HG02973 (cell line): Measurements from ENCODE around the gene GASK1A.

Experiments
- ATAC-seq: cut with Tn5 transposase; IDR thresholded peaks from one replicate; pipeline ENCODE4 v1.9.1; 2021; ENCODE audit warnings: moderate library complexity; ENCODE audit not compliant: unreplicated experiment

Gene GASK1A

GRCh38 chr3:42982645-42983412, 3.7 kb downstream of the GASK1A start:
- ATAC-seq: no peak

- ATAC-seq: no peak
Measured at GRCh38 chr3:42983927-42984326, 4.8 kb downstream of the GASK1A start.

GRCh38 chr3:42984701-42985100, 5.6 kb downstream of the GASK1A start:
- no peak for ATAC-seq

- ATAC-seq: no peak
Measured at GRCh38 chr3:42988097-42988496, 9.0 kb downstream of the GASK1A start.

GRCh38 chr3:42988566-42988965, 9.5 kb downstream of the GASK1A start:
- ATAC-seq: no peak

GRCh38 chr3:42991341-42992315, 12.5 kb downstream of the GASK1A start:
- ATAC-seq: no peak

GRCh38 chr3:42994595-42994994, 15.5 kb downstream of the GASK1A start:
- ATAC-seq: no peak

- ATAC-seq: no peak
Measured at GRCh38 chr3:42996021-42996420, 16.9 kb downstream of the GASK1A start.

- ATAC-seq: no peak
Measured at GRCh38 chr3:42996633-42997075, 17.5 kb downstream of the GASK1A start.

GRCh38 chr3:42999212-42999611, 20.1 kb downstream of the GASK1A start:
- ATAC-seq: no peak

- no peak for ATAC-seq
Measured at GRCh38 chr3:42999632-43000031, 20.5 kb downstream of the GASK1A start.

GRCh38 chr3:43000387-43000786, 21.3 kb downstream of the GASK1A start:
- no peak for ATAC-seq

GRCh38 chr3:43001094-43001553, 22.0 kb downstream of the GASK1A start:
- ATAC-seq: no peak

GRCh38 chr3:43001556-43002121, 22.5 kb downstream of the GASK1A start:
- ATAC-seq: no peak

GRCh38 chr3:43004282-43004681, 25.2 kb downstream of the GASK1A start:
- no peak for ATAC-seq

GRCh38 chr3:43005253-43005652, 26.1 kb downstream of the GASK1A start:
- ATAC-seq: no peak

GRCh38 chr3:43005981-43006380, 26.9 kb downstream of the GASK1A start:
- ATAC-seq: no peak

- no peak for ATAC-seq
Measured at GRCh38 chr3:43006825-43007224, 27.7 kb downstream of the GASK1A start.

GRCh38 chr3:43009547-43009946, 30.4 kb downstream of the GASK1A start:
- no peak for ATAC-seq

GRCh38 chr3:43010638-43011037, 31.5 kb downstream of the GASK1A start:
- no peak for ATAC-seq

- ATAC-seq: no peak
Measured at GRCh38 chr3:43011638-43012037, 32.5 kb downstream of the GASK1A start.
